GM12865 (cell line): ENCODE measurements around the gene DLST.

Experiments
- DNase-seq: peaks from one replicate; pipeline ENCODE4 v3.0.0; 2010; ENCODE audit warnings: low read depth
- H3K4me3 ChIP-seq: 2 replicates; pipeline ENCODE4 v1.5.1; 2011; ENCODE audit warnings: mild to moderate bottlenecking, low read depth, low read length, control low read depth
- TF ChIP-seq, protein P1 (sequence below): IDR thresholded peaks from 2 replicates; pipeline ENCODE4 v1.5.1; 2011; ENCODE audit warnings: low read length, control low read depth, low read depth, inconsistent platforms; ENCODE audit not compliant: insufficient read depth; ENCODE audit errors: missing control alignments

DLST gene

DNA sequence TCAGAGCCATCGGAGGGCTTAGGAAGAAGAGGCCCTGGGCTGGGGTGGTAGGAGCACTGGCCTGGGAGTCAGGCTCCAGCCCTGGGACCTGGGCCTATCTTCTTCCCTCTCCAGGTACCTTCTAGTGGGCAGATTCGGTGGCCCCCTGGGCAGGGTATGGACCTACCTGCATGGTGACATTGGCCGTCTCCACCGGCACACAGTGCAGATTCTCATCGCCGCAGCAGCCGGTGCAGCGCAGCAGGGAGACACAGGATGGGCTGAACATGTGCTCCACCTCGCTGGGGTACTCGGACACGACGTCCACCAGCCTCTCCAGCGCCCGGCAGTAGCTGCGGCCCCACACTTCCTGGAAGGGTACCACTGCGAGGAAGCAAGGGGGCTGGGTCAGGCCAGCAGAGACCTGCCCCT is 67.5 kb downstream of the DLST start:
- TF ChIP-seq, protein P1, sequence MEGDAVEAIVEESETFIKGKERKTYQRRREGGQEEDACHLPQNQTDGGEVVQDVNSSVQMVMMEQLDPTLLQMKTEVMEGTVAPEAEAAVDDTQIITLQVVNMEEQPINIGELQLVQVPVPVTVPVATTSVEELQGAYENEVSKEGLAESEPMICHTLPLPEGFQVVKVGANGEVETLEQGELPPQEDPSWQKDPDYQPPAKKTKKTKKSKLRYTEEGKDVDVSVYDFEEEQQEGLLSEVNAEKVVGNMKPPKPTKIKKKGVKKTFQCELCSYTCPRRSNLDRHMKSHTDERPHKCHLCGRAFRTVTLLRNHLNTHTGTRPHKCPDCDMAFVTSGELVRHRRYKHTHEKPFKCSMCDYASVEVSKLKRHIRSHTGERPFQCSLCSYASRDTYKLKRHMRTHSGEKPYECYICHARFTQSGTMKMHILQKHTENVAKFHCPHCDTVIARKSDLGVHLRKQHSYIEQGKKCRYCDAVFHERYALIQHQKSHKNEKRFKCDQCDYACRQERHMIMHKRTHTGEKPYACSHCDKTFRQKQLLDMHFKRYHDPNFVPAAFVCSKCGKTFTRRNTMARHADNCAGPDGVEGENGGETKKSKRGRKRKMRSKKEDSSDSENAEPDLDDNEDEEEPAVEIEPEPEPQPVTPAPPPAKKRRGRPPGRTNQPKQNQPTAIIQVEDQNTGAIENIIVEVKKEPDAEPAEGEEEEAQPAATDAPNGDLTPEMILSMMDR, result no peak
- DNase-seq, result no peak
- H3K4me3 ChIP-seq, result no peak overlapping the region

- DNase-seq, result no peak
- TF ChIP-seq, protein P1, result no peak
- no peak overlapping the region for H3K4me3 ChIP-seq
These were observed 68.3 kb downstream of the DLST start for GRCh38 chr14:74949859-74950573.

- no peak overlapping the region for H3K4me3 ChIP-seq
- no peak for DNase-seq
- TF ChIP-seq, protein P1, result no peak
These were observed 69.2 kb downstream of the DLST start for GRCh38 chr14:74950795-74951442.

GRCh38 chr14:74951443-74952179 is 69.9 kb downstream of the DLST start:
- DNase-seq, result no peak
- TF ChIP-seq, protein P1, result no peak
- H3K4me3 ChIP-seq, result no peak overlapping the region

DNA sequence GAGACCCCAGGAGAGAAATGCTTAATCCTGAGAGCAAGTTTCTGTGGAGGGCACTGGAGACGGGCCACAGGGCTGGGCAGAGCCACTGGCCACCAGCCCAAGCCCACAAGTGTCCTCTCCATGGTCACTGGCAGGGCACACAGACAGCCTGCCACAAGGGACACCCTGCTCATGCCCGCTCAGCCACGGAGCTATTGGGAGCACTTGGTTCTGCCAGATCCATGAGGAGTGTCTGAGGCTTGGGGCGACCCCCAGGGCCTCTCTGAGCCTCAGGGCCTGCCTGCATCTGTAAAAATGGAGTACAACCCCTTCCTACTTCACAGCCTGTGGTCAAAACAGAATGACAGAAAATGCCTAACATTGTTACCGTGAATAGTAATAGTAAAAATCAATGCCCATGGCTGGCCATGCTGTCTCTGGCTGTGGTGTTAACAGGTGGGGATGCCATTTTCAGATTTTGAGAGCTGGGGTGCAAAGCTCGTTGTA is 70.5 kb downstream of the DLST start:
- no peak for DNase-seq
- TF ChIP-seq, protein P1, result no peak
- no peak overlapping the region for H3K4me3 ChIP-seq

DNA sequence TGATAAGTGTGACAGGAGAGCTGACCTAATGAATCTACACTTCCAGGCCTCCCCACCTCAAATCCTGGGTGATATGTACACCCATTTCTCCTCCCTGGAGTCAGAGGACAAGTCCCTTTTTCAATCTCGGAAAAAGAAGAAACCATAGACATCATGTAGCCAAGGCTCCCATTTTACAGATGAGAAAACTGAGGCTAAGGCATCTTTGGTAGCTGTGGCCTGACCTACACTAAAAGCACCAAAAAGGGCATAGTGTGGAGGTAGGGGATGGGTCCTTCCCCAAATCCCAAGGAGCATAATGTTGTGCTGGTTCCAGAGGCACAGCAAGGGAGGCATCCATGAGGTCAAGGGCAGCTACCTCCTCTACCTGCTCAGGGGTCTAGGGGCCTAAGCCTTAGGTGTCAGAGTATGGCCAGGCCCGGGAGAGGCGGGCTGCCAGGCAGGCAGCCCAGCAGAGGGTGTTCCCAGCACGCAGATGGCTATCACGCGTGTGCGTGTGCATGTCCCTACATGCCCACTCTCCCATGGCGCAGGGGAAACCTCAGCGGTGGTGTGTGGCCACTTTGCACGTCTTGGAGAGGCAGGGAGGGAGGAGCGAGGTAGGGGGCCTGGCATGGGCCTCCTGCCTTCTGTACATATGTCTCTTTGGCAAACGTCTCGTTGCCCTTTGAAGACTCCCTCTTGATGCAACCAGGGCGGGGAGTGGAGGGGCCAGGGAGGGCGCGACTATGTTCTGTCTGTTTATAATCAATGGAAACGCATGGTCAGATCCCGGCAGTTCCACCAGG is 71.2 kb downstream of the DLST start:
- H3K4me3 ChIP-seq, result no peak overlapping the region
- DNase-seq, result no peak
- TF ChIP-seq, protein P1, result no peak
